ENCODE data around the gene TM9SF2.

The TM9SF2 gene

GRCh38 chr13:99506634-99507033 is 5.4 kb downstream of the TM9SF2 start:
- TF ChIP-seq CTCF (IDR thresholded peaks at IDR 0.05; ENCODE audit: low read depth, low read length, missing control alignments) = no peak
- H3K4me3 ChIP-seq (ENCODE audit: low read depth, low read length) = peak overlapping the region; percentile 9; the same call in 1 of the 2 replicates
- peak; percentile 57 for DNase-seq (ENCODE audit: low read depth)

- no peak for DNase-seq (ENCODE audit: low read depth)
- no peak overlapping the region for H3K4me3 ChIP-seq (ENCODE audit: low read depth, low read length)
- no peak for TF ChIP-seq CTCF (IDR thresholded peaks at IDR 0.05; ENCODE audit: low read depth, low read length, missing control alignments)
Observed at GRCh38 chr13:99507054-99507453, 5.8 kb downstream of the TM9SF2 start.

GRCh38 chr13:99507551-99507950 is 6.3 kb downstream of the TM9SF2 start:
- TF ChIP-seq CTCF (IDR thresholded peaks at IDR 0.05; ENCODE audit: low read depth, low read length, missing control alignments) = no peak
- H3K4me3 ChIP-seq (ENCODE audit: low read depth, low read length) = no peak overlapping the region
- no peak for DNase-seq (ENCODE audit: low read depth)

- no peak for DNase-seq (ENCODE audit: low read depth)
- TF ChIP-seq CTCF (IDR thresholded peaks at IDR 0.05; ENCODE audit: low read depth, low read length, missing control alignments) = no peak
- no peak overlapping the region for H3K4me3 ChIP-seq (ENCODE audit: low read depth, low read length)
Observed at GRCh38 chr13:99507986-99508385, 6.7 kb downstream of the TM9SF2 start.

- TF ChIP-seq CTCF (IDR thresholded peaks at IDR 0.05; ENCODE audit: low read depth, low read length, missing control alignments) = no peak
- no peak overlapping the region for H3K4me3 ChIP-seq (ENCODE audit: low read depth, low read length)
- no peak for DNase-seq (ENCODE audit: low read depth)
Observed at GRCh38 chr13:99509479-99509878, 8.2 kb downstream of the TM9SF2 start.

GRCh38 chr13:99514801-99515200 is 13.5 kb downstream of the TM9SF2 start:
- no peak for TF ChIP-seq CTCF (IDR thresholded peaks at IDR 0.05; ENCODE audit: low read depth, low read length, missing control alignments)
- no peak overlapping the region for H3K4me3 ChIP-seq (ENCODE audit: low read depth, low read length)
- DNase-seq (ENCODE audit: low read depth) = no peak

- no peak for DNase-seq (ENCODE audit: low read depth)
- TF ChIP-seq CTCF (IDR thresholded peaks at IDR 0.05; ENCODE audit: low read depth, low read length, missing control alignments) = no peak
- no peak overlapping the region for H3K4me3 ChIP-seq (ENCODE audit: low read depth, low read length)
Observed at GRCh38 chr13:99516153-99516929, 15.1 kb downstream of the TM9SF2 start.
